ENCODE measurements around the gene ZCCHC7. TPM values are rescaled to one million over a fixed set of nuclear protein-coding genes. Genes with fewer than 3 reads are reported as not detected.
A peak's percentile ranks its signal among the peaks of the same experiment; 100 is the strongest.

The ZCCHC7 gene
- total and polyA plus RNA-seq, 9 of the 15 experiments (the other 6 are each of a cell fraction or from before 2014, with no cell fraction given): 34.1 to 68.9 (median 48.8) TPM

DNA sequence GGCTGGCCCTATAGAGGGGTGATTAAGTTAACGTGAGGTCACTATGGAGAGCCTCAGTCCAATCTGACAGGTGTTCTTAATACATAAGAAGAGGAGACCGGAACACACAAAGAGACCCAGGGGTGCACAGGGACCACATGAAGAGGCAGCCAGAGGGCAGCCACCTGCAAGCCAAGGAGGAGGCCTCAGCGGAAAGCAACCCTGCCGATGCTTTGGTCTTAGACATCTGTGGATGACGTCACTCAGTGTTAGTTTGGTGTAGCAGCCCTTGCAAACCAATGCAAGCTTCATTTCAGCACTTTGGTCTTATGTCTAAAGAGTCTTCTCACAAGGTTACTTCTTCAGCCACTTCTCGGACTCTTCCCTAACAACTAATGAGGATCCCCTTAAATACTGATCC, 254.5 kb downstream of the ZCCHC7 start:
- H3K4me2 ChIP-seq (ENCODE audit: insufficient read depth, low read length): no peak overlapping the region
- no TSS peak for BruUV-seq (replicated peaks)
- peak; percentile 30 for ATAC-seq
- H3K9me3 ChIP-seq (replicated peaks; ENCODE audit: control insufficient read depth, insufficient read depth, low read depth, low read length): no peaks in the 10 kb centered on the region
- ChIA-PET POLR2A (interaction anchor here (0.6 kb wide), 1 partner anchor 74 kb away, joined by 3 read pairs; no protein-coding TSS in a partner anchor), CTCF (ENCODE audit: low intra/inter-chr PET ratio) (no interaction called here)
- no peak overlapping the region for H2AFZ ChIP-seq (ENCODE audit: low read depth, low read length)
- H3K79me2 ChIP-seq (ENCODE audit: control insufficient read depth, insufficient read depth, low read length): no peaks in the 10 kb centered on the region
- TF ChIP-seq JUND (IDR thresholded peaks at IDR 0.05; ENCODE audit: borderline replicate concordance, low read depth, low read length): peak; percentile 67; the same call in 1 of the 2 replicates
- peak; percentile 68; the same call in 1 of the 3 replicates for TF ChIP-seq JUND (tag; IDR thresholded peaks at IDR 0.05; ENCODE audit: borderline replicate concordance, low read depth, low read length)
- TF ChIP-seq, protein P1, sequence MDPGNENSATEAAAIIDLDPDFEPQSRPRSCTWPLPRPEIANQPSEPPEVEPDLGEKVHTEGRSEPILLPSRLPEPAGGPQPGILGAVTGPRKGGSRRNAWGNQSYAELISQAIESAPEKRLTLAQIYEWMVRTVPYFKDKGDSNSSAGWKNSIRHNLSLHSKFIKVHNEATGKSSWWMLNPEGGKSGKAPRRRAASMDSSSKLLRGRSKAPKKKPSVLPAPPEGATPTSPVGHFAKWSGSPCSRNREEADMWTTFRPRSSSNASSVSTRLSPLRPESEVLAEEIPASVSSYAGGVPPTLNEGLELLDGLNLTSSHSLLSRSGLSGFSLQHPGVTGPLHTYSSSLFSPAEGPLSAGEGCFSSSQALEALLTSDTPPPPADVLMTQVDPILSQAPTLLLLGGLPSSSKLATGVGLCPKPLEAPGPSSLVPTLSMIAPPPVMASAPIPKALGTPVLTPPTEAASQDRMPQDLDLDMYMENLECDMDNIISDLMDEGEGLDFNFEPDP (CRISPR knock-in tag; IDR thresholded peaks at IDR 0.05): no peak
- 0 out of 2 replicates have a peak, but pooled peaks have one; percentile 23 for TF ChIP-seq JUN (IDR thresholded peaks at IDR 0.05; ENCODE audit: borderline replicate concordance, low read depth, low read length)
- TF ChIP-seq JUN (CRISPR knock-in tag; IDR thresholded peaks at IDR 0.05; ENCODE audit: borderline replicate concordance): no peak
- TF ChIP-seq, protein P2, sequence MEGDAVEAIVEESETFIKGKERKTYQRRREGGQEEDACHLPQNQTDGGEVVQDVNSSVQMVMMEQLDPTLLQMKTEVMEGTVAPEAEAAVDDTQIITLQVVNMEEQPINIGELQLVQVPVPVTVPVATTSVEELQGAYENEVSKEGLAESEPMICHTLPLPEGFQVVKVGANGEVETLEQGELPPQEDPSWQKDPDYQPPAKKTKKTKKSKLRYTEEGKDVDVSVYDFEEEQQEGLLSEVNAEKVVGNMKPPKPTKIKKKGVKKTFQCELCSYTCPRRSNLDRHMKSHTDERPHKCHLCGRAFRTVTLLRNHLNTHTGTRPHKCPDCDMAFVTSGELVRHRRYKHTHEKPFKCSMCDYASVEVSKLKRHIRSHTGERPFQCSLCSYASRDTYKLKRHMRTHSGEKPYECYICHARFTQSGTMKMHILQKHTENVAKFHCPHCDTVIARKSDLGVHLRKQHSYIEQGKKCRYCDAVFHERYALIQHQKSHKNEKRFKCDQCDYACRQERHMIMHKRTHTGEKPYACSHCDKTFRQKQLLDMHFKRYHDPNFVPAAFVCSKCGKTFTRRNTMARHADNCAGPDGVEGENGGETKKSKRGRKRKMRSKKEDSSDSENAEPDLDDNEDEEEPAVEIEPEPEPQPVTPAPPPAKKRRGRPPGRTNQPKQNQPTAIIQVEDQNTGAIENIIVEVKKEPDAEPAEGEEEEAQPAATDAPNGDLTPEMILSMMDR (IDR thresholded peaks at IDR 0.05 in 2 of 3, conservative IDR thresholded peaks at IDR 0.05 in 1 of 3; ENCODE audit: insufficient read depth in 2 of 3, low read depth in 1 of 3, low read length in 3 of 3): 0 out of 6 replicates have a peak, but pooled peaks of 1 of the 3 experiments have one; percentile 2
- no peak for TF ChIP-seq ZNF584 (CRISPR knock-in tag; IDR thresholded peaks at IDR 0.05; ENCODE audit: low read depth)
- TF ChIP-seq ZNF695 (CRISPR knock-in tag; IDR thresholded peaks at IDR 0.05): no peak
- no peak for TF ChIP-seq ILK (tag; IDR thresholded peaks at IDR 0.05; ENCODE audit: borderline replicate concordance, low read depth)
- TF ChIP-seq, protein P3, sequence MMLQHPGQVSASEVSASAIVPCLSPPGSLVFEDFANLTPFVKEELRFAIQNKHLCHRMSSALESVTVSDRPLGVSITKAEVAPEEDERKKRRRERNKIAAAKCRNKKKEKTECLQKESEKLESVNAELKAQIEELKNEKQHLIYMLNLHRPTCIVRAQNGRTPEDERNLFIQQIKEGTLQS (IDR thresholded peaks at IDR 0.05): peak; percentile 90
- TF ChIP-seq, protein P3 (CRISPR knock-in tag; conservative IDR thresholded peaks at IDR 0.05): no peak
- TF ChIP-seq, protein P4, sequence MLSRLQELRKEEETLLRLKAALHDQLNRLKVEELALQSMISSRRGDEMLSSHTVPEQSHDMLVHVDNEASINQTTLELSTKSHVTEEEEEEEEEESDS (CRISPR knock-in tag; IDR thresholded peaks at IDR 0.05): no peak
- no peak for TF ChIP-seq ATF1 (CRISPR knock-in tag; IDR thresholded peaks at IDR 0.05)
- TF ChIP-seq ATF1 (tag; IDR thresholded peaks at IDR 0.05): peak; percentile 64
- TF ChIP-seq CREM (IDR thresholded peaks at IDR 0.05; ENCODE audit: low read depth): peak; percentile 72
- TF ChIP-seq, protein P5, sequence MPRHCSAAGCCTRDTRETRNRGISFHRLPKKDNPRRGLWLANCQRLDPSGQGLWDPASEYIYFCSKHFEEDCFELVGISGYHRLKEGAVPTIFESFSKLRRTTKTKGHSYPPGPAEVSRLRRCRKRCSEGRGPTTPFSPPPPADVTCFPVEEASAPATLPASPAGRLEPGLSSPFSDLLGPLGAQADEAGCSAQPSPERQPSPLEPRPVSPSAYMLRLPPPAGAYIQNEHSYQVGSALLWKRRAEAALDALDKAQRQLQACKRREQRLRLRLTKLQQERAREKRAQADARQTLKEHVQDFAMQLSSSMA (CRISPR knock-in tag; IDR thresholded peaks at IDR 0.05): no peak
- peak; percentile 92 for TF ChIP-seq ATF7 (IDR thresholded peaks at IDR 0.05)
- H3K27ac ChIP-seq (ENCODE audit: extremely low read depth, low read depth, low read length): no peak overlapping the region
- no peaks in the 10 kb centered on the region for H3K36me3 ChIP-seq (ENCODE audit: control insufficient read depth, insufficient read depth, low read length)
- peak in 1 of 4 experiments; percentile 26 for DNase-seq (ENCODE audit: extremely low read depth in 1 of 4, low spot score in 3 of 4)
- no peaks in the 10 kb centered on the region for H4K20me1 ChIP-seq (replicated peaks; ENCODE audit: control insufficient read depth, insufficient read depth, low read length)
- H3K27me3 ChIP-seq (ENCODE audit: control insufficient read depth in 2 of 2, insufficient read depth in 2 of 2, low read length in 2 of 2): peaks cover 6 to 23% of the 10 kb centered on the region in 2 experiments; a peak in 3 of 5 replicates
- intact Hi-C loops (cut with micrococcal nuclease) (no loop called here), in situ Hi-C loops (cut with MboI) (no loop called here)
- no peak overlapping the region for H3K9ac ChIP-seq (ENCODE audit: insufficient read depth in 1 of 2, low read depth in 2 of 2, low read length in 2 of 2)
- FAIRE-seq: no peak
- H3K4me3 ChIP-seq: no peak overlapping the region
- WGBS (ENCODE audit: insufficient coverage, low coverage, missing lambda C conversion rate): 23% methylated on average over 6 of the region's 6 CpGs
- H3K4me1 ChIP-seq (replicated peaks in 1 of 2; ENCODE audit: control insufficient read depth in 2 of 2, insufficient read depth in 2 of 2, low read length in 2 of 2): peaks cover 5 to 8% of the 10 kb centered on the region in 2 experiments; a peak in 3 of 5 replicates
- no peaks in the 10 kb centered on the region for H3K9me1 ChIP-seq (ENCODE audit: control insufficient read depth, insufficient read depth, low read length)
